ENCODE measurements around the gene FICD. TPM values are rescaled to one million over a fixed set of nuclear protein-coding genes. Genes with fewer than 3 reads are reported as not detected.

Gene FICD
- total and polyA plus RNA-seq, 9 of the 15 experiments (the other 6 are each of a cell fraction or from before 2014, with no cell fraction given), result 0.88 to 4.5 (median 1.9) TPM

DNA sequence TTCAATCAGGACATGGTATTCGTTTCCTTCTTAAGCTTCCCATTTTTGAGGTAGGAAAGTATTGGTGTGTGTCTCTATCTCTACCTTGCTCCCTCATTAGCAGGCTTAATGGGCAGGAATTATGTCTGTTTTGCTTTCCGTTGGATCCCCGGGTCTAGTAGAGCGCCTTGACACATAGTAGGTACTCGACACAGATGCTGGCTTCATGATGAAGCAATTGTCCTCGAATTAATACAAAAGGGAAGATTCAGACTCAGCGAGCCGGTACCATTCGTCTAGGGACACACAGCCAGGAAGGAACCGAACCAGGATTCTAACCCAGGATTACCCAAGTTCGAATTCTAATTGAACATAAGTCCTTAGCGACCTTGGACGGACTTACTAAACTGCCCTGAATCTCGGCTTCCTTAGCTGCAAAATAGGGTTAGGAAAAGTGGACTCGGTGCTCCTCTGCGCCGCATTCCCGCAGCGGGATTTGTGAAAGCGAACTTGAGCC is 46.8 kb downstream of the FICD start (continued):
- 0 out of 2 replicates have a peak, but pooled peaks have one; percentile 28 for TF ChIP-seq ZNF717 (CRISPR knock-in tag; IDR thresholded peaks at IDR 0.05)
- TF ChIP-seq CEBPB (tag; IDR thresholded peaks at IDR 0.05), result peak; percentile 28; the same call in 1 of the 2 replicates
- TF ChIP-seq ZKSCAN1 (IDR thresholded peaks at IDR 0.05; ENCODE audit: low read depth, low read length), result peak; percentile 96
- TF ChIP-seq, protein P1, sequence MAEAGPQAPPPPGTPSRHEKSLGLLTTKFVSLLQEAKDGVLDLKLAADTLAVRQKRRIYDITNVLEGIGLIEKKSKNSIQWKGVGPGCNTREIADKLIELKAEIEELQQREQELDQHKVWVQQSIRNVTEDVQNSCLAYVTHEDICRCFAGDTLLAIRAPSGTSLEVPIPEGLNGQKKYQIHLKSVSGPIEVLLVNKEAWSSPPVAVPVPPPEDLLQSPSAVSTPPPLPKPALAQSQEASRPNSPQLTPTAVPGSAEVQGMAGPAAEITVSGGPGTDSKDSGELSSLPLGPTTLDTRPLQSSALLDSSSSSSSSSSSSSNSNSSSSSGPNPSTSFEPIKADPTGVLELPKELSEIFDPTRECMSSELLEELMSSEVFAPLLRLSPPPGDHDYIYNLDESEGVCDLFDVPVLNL (CRISPR knock-in tag; IDR thresholded peaks at IDR 0.05; ENCODE audit: low read depth), result no peak
- peak; percentile 89 for TF ChIP-seq SUPT5H (IDR thresholded peaks at IDR 0.05)
- no peak for TF ChIP-seq PHF21A (IDR thresholded peaks at IDR 0.05; ENCODE audit: borderline replicate concordance, low read depth)
- no peak for TF ChIP-seq NR2C2 (CRISPR knock-in tag; IDR thresholded peaks at IDR 0.05)
- TF ChIP-seq NR2C2 (tag; IDR thresholded peaks at IDR 0.05), result no peak
- TF ChIP-seq TEAD1 (CRISPR knock-in tag; IDR thresholded peaks at IDR 0.05), result peak in 1 of 2 experiments; percentile 85; a peak in 1 of 4 replicates
- TF ChIP-seq, protein P2, sequence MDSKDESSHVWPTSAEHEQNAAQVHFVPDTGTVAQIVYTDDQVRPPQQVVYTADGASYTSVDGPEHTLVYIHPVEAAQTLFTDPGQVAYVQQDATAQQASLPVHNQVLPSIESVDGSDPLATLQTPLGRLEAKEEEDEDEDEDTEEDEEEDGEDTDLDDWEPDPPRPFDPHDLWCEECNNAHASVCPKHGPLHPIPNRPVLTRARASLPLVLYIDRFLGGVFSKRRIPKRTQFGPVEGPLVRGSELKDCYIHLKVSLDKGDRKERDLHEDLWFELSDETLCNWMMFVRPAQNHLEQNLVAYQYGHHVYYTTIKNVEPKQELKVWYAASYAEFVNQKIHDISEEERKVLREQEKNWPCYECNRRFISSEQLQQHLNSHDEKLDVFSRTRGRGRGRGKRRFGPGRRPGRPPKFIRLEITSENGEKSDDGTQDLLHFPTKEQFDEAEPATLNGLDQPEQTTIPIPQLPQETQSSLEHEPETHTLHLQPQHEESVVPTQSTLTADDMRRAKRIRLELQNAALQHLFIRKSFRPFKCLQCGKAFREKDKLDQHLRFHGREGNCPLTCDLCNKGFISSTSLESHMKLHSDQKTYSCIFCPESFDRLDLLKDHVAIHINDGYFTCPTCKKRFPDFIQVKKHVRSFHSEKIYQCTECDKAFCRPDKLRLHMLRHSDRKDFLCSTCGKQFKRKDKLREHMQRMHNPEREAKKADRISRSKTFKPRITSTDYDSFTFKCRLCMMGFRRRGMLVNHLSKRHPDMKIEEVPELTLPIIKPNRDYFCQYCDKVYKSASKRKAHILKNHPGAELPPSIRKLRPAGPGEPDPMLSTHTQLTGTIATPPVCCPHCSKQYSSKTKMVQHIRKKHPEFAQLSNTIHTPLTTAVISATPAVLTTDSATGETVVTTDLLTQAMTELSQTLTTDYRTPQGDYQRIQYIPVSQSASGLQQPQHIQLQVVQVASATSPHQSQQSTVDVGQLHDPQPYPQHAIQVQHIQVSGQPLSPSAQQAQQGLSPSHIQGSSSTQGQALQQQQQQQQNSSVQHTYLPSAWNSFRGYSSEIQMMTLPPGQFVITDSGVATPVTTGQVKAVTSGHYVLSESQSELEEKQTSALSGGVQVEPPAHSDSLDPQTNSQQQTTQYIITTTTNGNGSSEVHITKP (IDR thresholded peaks at IDR 0.05; ENCODE audit: partially characterized antibody), result peak; percentile 74
- 0 out of 2 replicates have a peak, but pooled peaks have one; percentile 11 for TF ChIP-seq BCOR (IDR thresholded peaks at IDR 0.05)
- TF ChIP-seq POLR2H (tag; IDR thresholded peaks at IDR 0.05; ENCODE audit: low read depth), result peak; percentile 69; the same call in 1 of the 2 replicates
- TF ChIP-seq SAP30 (IDR thresholded peaks at IDR 0.05; ENCODE audit: borderline replicate concordance, insufficient read depth, low read depth, low read length, poor library complexity, severe bottlenecking), result peak; percentile 85
- TF ChIP-seq, protein P3, sequence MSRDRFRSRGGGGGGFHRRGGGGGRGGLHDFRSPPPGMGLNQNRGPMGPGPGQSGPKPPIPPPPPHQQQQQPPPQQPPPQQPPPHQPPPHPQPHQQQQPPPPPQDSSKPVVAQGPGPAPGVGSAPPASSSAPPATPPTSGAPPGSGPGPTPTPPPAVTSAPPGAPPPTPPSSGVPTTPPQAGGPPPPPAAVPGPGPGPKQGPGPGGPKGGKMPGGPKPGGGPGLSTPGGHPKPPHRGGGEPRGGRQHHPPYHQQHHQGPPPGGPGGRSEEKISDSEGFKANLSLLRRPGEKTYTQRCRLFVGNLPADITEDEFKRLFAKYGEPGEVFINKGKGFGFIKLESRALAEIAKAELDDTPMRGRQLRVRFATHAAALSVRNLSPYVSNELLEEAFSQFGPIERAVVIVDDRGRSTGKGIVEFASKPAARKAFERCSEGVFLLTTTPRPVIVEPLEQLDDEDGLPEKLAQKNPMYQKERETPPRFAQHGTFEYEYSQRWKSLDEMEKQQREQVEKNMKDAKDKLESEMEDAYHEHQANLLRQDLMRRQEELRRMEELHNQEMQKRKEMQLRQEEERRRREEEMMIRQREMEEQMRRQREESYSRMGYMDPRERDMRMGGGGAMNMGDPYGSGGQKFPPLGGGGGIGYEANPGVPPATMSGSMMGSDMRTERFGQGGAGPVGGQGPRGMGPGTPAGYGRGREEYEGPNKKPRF (IDR thresholded peaks at IDR 0.05; ENCODE audit: low read depth, low read length), result no peak
- TF ChIP-seq, protein P4, sequence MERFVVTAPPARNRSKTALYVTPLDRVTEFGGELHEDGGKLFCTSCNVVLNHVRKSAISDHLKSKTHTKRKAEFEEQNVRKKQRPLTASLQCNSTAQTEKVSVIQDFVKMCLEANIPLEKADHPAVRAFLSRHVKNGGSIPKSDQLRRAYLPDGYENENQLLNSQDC (CRISPR knock-in tag; IDR thresholded peaks at IDR 0.05), result 0 out of 2 replicates have a peak, but pooled peaks have one; percentile 22
- no peak for TF ChIP-seq CBX2 (IDR thresholded peaks at IDR 0.05; ENCODE audit: insufficient read depth, low read length, poor library complexity, severe bottlenecking)
- TF ChIP-seq FOS (IDR thresholded peaks at IDR 0.05; ENCODE audit: extremely low read depth, insufficient read length), result no peak
- TF ChIP-seq, protein P5, sequence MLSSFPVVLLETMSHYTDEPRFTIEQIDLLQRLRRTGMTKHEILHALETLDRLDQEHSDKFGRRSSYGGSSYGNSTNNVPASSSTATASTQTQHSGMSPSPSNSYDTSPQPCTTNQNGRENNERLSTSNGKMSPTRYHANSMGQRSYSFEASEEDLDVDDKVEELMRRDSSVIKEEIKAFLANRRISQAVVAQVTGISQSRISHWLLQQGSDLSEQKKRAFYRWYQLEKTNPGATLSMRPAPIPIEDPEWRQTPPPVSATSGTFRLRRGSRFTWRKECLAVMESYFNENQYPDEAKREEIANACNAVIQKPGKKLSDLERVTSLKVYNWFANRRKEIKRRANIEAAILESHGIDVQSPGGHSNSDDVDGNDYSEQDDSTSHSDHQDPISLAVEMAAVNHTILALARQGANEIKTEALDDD (IDR thresholded peaks at IDR 0.05), result peak; percentile 27

Data from K562 (cell line).